Panc1 (cell line): ENCODE data around the gene RAG1. TPM values are rescaled to one million over a fixed set of nuclear protein-coding genes. Genes with fewer than 3 reads are reported as not detected.

Experiments
- ATAC-seq: fragments of 200-7000 bp; cut with Tn5 transposase; 2 replicates; pipeline ENCODE4 v1.9.1; 2020; ENCODE audit warnings: mild to moderate bottlenecking, moderate library complexity
- BruUV-seq: library from RNA; stranded (reverse); fragments of 400-500 nt; replicated peaks from 2 replicates; lab custom pipeline; 2021; lab: Mats Ljungman, UMichigan
- CTCF ChIA-PET: fragments of 300-600 bp; sonication (Branson Sonifier 250); formaldehyde crosslinking; loops from one replicate; lab custom pipeline; 2022; ENCODE audit warnings: antibody characterized with exemption; lab: Charles Lee
- POLR2A ChIA-PET: fragments of 300-600 bp; sonication (Branson Sonifier 250); formaldehyde crosslinking; loops from one replicate; lab custom pipeline; 2022; ENCODE audit warnings: antibody characterized with exemption; lab: Charles Lee
- DNase-seq: peaks from one replicate; pipeline ENCODE4 v3.0.0-alpha.2; 2010; ENCODE audit warnings: low read depth, low spot score
- H3K27ac ChIP-seq: 2 replicates; pipeline ENCODE4 v1.5.1; 2011; ENCODE audit warnings: mild to moderate bottlenecking, low read length, inconsistent platforms
- H3K27me3 ChIP-seq: fragments of 200-500 bp; sonication (Bioruptor generic); 2 replicates; pipeline ENCODE4 v1.6.0; 2014; ENCODE audit warnings: low read length, inconsistent platforms; ENCODE audit not compliant: control insufficient read depth, insufficient read depth
- H3K36me3 ChIP-seq: fragments of 200-500 bp; sonication (Bioruptor generic); 2 replicates; pipeline ENCODE4 v1.5.1; 2014; ENCODE audit warnings: inconsistent platforms, mild to moderate bottlenecking, low read length, moderate library complexity; ENCODE audit not compliant: control insufficient read depth, insufficient read depth
- H3K4me1 ChIP-seq: 2 replicates; pipeline ENCODE4 v1.5.1; 2011; ENCODE audit warnings: inconsistent platforms, mild to moderate bottlenecking, low read length, moderate library complexity; ENCODE audit not compliant: control insufficient read depth, insufficient read depth
- H3K4me3 ChIP-seq, 2 experiments: 2 replicates each; pipeline ENCODE4 v1.5.1; 2011 to 2012; ENCODE audit warnings: low read depth in 2 of 2, low read length in 2 of 2, mild to moderate bottlenecking in 2 of 2, inconsistent platforms in 1 of 2, moderate library complexity in 1 of 2
- H3K9me3 ChIP-seq: fragments of 200-500 bp; sonication (Bioruptor generic); 2 replicates; pipeline ENCODE4 v1.5.1; 2014; ENCODE audit warnings: low read depth, mild to moderate bottlenecking, inconsistent platforms, low read length, moderate library complexity; ENCODE audit not compliant: control insufficient read depth, insufficient read depth
- CTCF ChIP-seq: fragments of 450-650 bp; IDR thresholded peaks from 2 replicates; pipeline ENCODE4 v1.5.1; 2017; ENCODE audit warnings: mild to moderate bottlenecking
- POLR2AphosphoS5 ChIP-seq: IDR thresholded peaks from 2 replicates; pipeline ENCODE4 v1.6.1; 2012; ENCODE audit warnings: mild to moderate bottlenecking, low read depth, low read length, moderate library complexity
- REST ChIP-seq, 2 experiments: IDR thresholded peaks; 2 replicates each; pipeline ENCODE4 v1.6.1; 2011 to 2012; ENCODE audit warnings: low read depth in 2 of 2, control low read depth in 1 of 2, low read length in 1 of 2, mild to moderate bottlenecking in 1 of 2, moderate library complexity in 1 of 2; ENCODE audit not compliant: insufficient read depth in 1 of 2
- SIN3A ChIP-seq: IDR thresholded peaks from 2 replicates; pipeline ENCODE4 v1.6.1; 2012; ENCODE audit warnings: low read depth, mild to moderate bottlenecking, low read length, moderate library complexity, borderline replicate concordance; ENCODE audit not compliant: insufficient read depth
- TCF7L2 ChIP-seq: IDR thresholded peaks from 2 replicates; pipeline ENCODE4 v1.6.1; 2011; ENCODE audit warnings: mild to moderate bottlenecking, low read depth, low read length, inconsistent platforms
- in situ Hi-C: cut with HindIII; loops from 2 replicates; pipeline ENCODE4 v1.10.0; 2016; ENCODE audit warnings: low sequenced_read_pairs, low pct_unique_long_range_greater_than_20kb
- intact Hi-C: fragments of 100-400 bp; cut with micrococcal nuclease; formaldehyde crosslinking; loops from one replicate; pipeline ENCODE4 v1.10.0; 2022; ENCODE audit not compliant: unreplicated experiment
- total RNA-seq: library from RNA; stranded (reverse); gene quantifications from one replicate; pipeline ENCODE4 v1.2.1, GENCODE V29; 2021; ENCODE audit not compliant: unreplicated experiment

The RAG1 gene
- total RNA-seq, 1 experiment from 2014 or later, result 0.44 TPM

- no TSS peak for BruUV-seq
- intact Hi-C loops (no loop called here), in situ Hi-C loops (no loop called here)
- no peaks in the 10 kb centered on the region for H3K4me1 ChIP-seq
- H3K27ac ChIP-seq, result no peak overlapping the region
- ATAC-seq (no peak), DNase-seq (no peak)
- peaks cover 3% of the 10 kb centered on the region; the same call in 1 of the 2 replicates for H3K27me3 ChIP-seq
- CTCF ChIA-PET, result no interaction called here
- TF ChIP-seq REST (IDR thresholded peaks at IDR 0.05; ENCODE audit: insufficient read depth in 1 of 2, low read depth in 2 of 2, low read length in 1 of 2) (no peak), TCF7L2 (no peak), CTCF (no peak), SIN3A (no peak), POLR2AphosphoS5 (no peak)
- H3K36me3 ChIP-seq, result no peaks in the 10 kb centered on the region
- POLR2A ChIA-PET, result interaction anchor here (0.5 kb wide), 1 partner anchor 1921 kb away, joined by 4 read pairs; no protein-coding TSS in a partner anchor
- H3K4me3 ChIP-seq, result no peak overlapping the region
- no peaks in the 10 kb centered on the region for H3K9me3 ChIP-seq
Observed at GRCh38 chr11:36532941-36533601, 34.7 kb upstream of the RAG1 start.

- H3K27me3 ChIP-seq, result peaks cover 3% of the 10 kb centered on the region; the same call in 1 of the 2 replicates
- H3K27ac ChIP-seq, result no peak overlapping the region
- H3K4me3 ChIP-seq, result no peak overlapping the region
- no peaks in the 10 kb centered on the region for H3K4me1 ChIP-seq
- H3K36me3 ChIP-seq, result no peaks in the 10 kb centered on the region
- ATAC-seq (no peak), DNase-seq (no peak)
- H3K9me3 ChIP-seq, result no peaks in the 10 kb centered on the region
- ChIA-PET POLR2A (no interaction called here), CTCF (no interaction called here)
- intact Hi-C loops (no loop called here), in situ Hi-C loops (no loop called here)
- no TSS peak for BruUV-seq
- TF ChIP-seq TCF7L2, result no peak
- no peak for TF ChIP-seq POLR2AphosphoS5
- TF ChIP-seq REST (IDR thresholded peaks at IDR 0.05; ENCODE audit: insufficient read depth in 1 of 2, low read depth in 2 of 2, low read length in 1 of 2), result no peak
- TF ChIP-seq CTCF, result no peak
- no peak for TF ChIP-seq SIN3A
Observed at GRCh38 chr11:36534276-36534840, 33.4 kb upstream of the RAG1 start.
